GM19455 (cell line): ENCODE data around the gene ZNF407.
A peak's percentile ranks its signal among the peaks of the same experiment; 100 is the strongest.

ENCODE experiments used
- ATAC-seq: cut with Tn5 transposase; IDR thresholded peaks from one replicate; pipeline ENCODE4 v1.9.1; 2021; ENCODE audit not compliant: unreplicated experiment

Gene ZNF407

GRCh38 chr18:74784752-74785151 lies 187.1 kb downstream of the ZNF407 start:
- no peak for ATAC-seq

- ATAC-seq, result no peak
Observed at GRCh38 chr18:74785632-74786031, 188.0 kb downstream of the ZNF407 start.

- ATAC-seq, result no peak
Observed at GRCh38 chr18:74788657-74789056, 191.0 kb downstream of the ZNF407 start.

- ATAC-seq, result no peak
Observed at GRCh38 chr18:74789078-74789477, 191.4 kb downstream of the ZNF407 start.

- ATAC-seq, result no peak
Observed at GRCh38 chr18:74790451-74790850, 192.8 kb downstream of the ZNF407 start.

- ATAC-seq, result no peak
Observed at GRCh38 chr18:74791501-74792194, 194.0 kb downstream of the ZNF407 start.

- no peak for ATAC-seq
Observed at GRCh38 chr18:74793746-74794145, 196.1 kb downstream of the ZNF407 start.

GRCh38 chr18:74795751-74796150 lies 198.1 kb downstream of the ZNF407 start:
- no peak for ATAC-seq

- no peak for ATAC-seq
Observed at GRCh38 chr18:74796211-74796610, 198.5 kb downstream of the ZNF407 start.

GRCh38 chr18:74796841-74797576 lies 199.3 kb downstream of the ZNF407 start:
- ATAC-seq, result peak; percentile 98

GRCh38 chr18:74797577-74798151 lies 200.0 kb downstream of the ZNF407 start:
- ATAC-seq, result peak; percentile 19

- no peak for ATAC-seq
Observed at GRCh38 chr18:74799542-74799941, 201.9 kb downstream of the ZNF407 start.

GRCh38 chr18:74800098-74800497 lies 202.4 kb downstream of the ZNF407 start:
- ATAC-seq, result no peak

- ATAC-seq, result no peak
Observed at GRCh38 chr18:74803117-74803516, 205.4 kb downstream of the ZNF407 start.

GRCh38 chr18:74803769-74804168 lies 206.1 kb downstream of the ZNF407 start:
- no peak for ATAC-seq

- ATAC-seq, result no peak
Observed at GRCh38 chr18:74804677-74805076, 207.0 kb downstream of the ZNF407 start.

GRCh38 chr18:74806073-74806472 lies 208.4 kb downstream of the ZNF407 start:
- ATAC-seq, result no peak

- ATAC-seq, result peak; percentile 99
Observed at GRCh38 chr18:74806700-74807416, 209.2 kb downstream of the ZNF407 start.

GRCh38 chr18:74817576-74817975 lies 219.9 kb downstream of the ZNF407 start:
- no peak for ATAC-seq

GRCh38 chr18:74818516-74819175 lies 221.0 kb downstream of the ZNF407 start:
- ATAC-seq, result no peak
